DMS53 treated with DMSO at 0.1 percent for 48 hours (cell line): ENCODE data around the gene COG3.

Experiments used
- DNase-seq: peaks from one replicate; lab custom pipeline; 2025; ENCODE audit not compliant: unreplicated experiment; lab: John Stamatoyannopoulos, UW

Gene COG3

DNA sequence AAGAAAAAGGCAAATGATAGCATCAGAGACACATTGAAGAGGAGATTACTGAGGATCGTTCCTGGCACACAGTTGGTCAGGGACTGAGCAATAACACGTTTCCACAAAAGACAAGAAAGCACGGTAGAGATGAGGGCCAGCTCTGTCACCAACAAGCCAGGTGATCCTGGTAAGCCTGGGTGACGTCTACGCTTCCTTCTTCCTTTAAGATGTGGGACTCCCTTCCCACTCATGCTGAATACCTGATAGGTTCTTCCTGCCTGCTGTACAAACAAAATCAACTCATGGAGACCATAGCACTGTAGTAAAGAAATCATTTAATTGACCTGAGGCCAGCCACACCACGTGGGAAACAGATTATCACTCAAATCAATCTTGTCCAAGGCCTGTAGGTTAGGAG, 19.7 kb upstream of the COG3 start:
- no peak for DNase-seq

DNA sequence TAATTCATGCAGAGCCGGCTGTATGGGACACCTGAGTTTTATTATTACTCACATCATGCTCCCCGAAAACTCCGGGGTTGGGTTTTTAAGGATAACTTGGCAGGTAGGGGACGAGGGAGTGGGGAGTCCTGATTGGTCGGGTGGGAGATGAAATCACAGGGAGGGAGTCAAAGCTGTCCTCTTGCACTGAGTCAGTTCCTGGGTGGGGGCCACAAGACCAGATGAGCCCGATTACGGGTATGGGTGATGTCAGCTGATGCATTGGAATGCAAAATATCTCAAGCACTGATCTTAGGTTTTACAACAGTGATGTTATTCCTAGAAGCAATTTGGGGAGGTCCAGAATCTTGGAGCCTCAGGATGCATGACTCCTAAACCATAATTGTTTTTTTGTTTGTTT, 18.6 kb upstream of the COG3 start:
- DNase-seq, result no peak

DNA sequence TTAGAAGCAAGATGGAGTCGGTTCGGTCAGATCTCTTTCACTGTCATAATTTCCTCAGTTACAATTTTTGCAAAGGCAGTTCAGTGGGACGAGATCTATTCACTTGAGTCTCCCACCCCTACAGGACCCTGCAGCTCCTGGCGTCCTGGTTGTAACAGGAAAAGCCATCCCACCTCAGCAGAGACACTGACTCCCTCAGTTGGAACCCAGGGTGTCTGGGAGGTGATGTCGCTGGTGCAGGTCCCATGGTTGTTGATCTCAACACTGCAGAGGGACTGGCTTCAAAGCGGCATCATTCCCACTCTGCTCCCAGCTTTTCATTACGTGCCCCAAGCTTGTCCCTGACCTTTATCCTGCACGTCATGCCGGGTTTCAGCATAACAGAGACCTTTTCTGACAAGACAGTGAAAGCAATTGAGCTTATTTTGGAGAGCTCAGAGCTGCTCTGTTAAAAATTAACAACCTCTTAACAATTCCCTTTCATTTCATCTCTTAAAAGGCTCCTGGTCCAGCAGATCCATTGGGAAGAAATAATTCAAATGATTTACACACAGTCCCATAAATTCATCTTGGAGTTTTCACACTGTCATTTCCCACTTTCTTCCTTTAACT, 17.6 kb upstream of the COG3 start:
- peak; percentile 26 for DNase-seq

DNA sequence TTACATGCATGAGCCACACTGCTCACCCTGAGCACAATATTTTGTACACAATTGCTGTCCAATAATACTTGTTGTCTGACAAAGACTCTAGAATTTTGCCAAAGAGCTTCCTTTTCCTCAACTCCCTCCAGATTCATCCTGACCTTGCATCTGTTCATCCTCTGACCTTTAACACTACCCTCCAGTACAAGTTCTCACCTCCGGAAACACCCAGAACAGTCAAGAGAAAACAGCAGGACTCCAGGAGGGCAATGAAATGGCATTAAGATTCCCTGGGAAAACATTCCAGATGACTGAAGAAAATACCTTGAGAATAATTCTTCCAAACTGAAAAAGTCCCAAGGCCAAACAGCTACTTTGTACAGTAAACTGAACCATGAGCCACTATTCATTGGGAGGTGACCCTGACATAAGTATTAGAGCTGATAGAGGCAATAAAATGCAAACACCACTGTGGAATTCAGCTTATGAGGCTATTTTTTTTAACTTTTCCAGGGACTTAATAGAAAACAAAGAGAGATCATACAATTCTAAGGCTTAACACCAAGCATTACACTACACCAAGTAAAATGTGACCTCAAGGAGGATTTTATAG, 15.7 kb upstream of the COG3 start:
- DNase-seq, result no peak

DNA sequence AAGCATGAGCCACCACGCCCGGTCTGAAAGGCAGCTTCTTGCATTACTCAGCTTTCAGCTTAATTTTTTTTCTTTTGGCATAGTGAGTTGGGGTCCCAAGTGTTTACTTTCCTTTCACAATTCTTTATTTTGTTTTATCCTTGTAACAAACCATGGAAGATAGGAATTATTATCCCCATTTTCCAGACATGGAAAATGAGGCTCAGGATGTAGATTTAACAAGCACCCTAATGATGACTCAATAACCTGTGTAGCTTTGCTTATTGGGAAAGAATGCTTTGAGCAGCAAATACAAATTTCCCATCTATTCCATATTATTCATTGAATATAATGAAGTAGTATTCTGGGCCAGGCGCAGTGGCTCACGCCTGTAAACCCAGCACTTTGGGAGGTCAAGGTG, 13.5 kb upstream of the COG3 start:
- DNase-seq, result no peak

DNA sequence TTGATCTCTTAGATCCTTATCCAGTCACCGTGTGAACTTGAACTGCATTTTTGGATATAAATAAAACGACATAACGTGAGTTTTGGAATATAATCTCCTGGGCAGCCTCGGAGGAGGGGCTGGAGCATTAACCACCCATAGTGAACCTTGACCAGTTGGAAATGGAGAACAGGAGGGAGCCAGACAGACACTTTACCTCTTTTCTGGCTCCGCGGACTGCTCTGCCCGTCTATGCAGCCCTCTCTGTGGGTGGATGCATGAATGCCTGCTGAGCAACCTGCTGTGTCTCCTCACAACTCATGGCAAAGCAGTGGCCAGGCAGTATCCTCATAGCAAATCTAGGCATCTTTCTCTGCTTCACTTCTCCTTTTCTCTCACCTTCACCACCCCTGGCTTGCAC, 10.5 kb upstream of the COG3 start:
- DNase-seq, result no peak

DNA sequence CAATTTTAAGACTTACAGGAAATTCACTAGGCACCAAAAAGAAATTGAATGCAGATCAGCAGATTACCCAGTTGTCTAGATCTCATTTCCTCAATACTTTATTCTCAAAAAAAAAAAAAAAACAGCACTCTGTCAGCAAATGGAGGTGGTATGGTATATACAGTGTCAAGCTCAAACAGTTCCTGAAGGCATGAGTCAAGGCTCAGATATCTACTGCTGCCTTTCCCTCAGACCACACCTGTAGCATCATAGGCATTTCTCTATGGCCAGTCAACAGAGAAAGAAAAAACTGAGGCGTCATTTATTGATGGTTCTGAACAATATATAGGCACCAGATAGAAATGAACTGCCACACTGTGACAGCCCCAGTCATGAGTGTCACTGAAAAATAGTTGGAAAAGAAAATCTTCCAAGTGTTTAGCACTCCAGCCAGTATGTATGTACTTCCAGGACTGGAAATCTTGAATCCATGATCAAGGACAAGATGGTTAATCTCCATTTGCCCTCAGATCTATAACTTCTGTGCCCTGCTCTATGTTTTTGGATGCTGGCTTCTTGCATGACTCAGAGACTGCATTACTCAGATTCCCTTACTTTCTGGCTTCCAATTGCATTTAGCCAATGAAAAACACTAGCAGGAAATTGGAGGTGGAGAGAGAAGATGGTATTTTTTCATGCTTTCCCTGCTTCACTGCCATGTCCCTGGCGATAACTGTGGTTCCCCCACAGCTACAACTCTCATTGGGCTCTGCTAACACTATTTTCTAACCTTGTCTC, 8.4 kb upstream of the COG3 start:
- DNase-seq, result no peak

DNA sequence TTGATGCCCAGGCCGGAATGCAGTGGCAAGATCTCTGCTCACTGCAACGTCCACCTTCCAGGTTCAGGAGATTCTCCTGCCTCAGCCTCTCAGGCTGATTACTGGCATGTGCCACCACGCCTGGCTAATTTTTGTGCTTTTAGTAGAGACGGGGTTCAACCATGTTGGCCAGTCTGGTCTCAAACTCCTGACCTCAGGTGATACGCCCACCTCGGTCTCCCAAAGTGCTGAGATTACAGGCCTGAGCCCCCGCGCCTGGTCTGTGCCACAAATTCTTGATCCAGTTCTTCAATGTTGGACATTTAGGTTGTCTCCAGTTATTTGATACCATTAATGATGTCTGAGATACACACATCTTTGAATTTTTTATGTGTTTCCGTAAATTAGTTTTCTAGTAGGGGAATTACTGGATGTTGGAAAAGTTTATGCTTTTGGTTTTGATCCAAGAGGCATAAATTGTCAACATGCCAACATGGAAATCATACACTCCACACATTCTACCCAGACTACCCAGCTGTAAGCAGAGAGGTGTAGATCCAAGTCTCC, 525 bp upstream of the COG3 start:
- no peak for DNase-seq

DNA sequence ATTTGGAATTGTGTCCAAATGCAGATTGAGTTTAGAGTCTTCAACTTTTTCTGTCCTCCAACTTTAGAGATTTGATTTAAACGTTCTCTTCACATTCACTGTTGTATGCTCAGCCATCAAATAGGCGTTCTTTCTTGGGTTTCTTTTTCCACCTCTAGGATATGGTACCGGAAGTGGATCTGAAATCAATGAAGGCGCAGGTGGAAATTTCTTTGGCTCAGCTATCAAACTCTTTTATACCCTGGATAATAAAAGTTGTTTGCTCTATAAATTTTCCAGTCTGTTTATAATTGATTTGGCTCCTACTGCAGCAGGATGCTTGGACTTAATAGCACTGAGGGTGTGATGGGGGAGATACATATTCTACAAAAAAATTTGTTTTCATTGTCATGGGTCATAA, 1.6 kb downstream of the COG3 start:
- DNase-seq, result no peak

DNA sequence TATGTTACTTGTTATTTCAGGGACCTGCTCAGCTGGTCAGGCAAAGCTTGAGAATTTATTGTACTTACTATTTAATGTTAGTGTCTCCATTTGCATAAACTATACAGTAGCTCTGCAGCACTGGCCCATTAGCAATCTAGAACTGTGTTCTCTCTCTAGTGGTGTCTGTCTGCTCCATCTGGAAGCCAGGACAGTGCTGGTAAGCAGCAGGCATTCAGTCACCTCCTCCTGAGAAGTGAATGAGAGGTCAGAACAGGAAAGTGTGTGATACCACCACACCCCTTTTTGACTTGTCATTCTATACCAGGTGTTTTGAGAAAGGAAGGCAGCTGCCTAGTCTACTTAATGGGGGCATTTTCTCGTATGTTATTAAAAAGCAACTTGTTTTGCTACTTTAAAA, 3.9 kb downstream of the COG3 start:
- no peak for DNase-seq

DNA sequence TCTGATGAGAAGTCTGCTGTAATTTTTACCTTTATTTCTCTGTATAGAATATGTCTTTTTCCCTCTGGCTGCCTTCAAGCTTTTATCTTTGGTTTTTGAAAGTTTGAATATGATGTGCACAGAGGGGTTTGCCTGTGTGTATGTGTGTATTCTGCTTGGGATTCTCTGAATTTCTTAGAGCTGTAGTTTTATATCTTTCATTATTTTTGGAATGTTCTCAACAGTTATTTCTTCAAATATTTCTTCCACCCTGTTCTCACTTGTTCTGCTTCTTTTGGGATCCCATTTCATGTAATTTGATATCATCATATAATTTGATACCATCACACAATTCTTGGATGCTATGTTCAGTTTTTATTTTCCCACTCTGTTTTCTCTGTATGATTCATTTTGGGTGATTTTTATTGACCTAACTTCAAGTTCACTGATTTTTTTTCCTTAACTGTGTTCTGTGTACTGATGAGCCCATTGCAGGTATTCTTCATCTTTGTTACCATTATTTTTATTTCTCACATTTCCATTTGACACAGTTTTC, 7.5 kb downstream of the COG3 start:
- DNase-seq, result no peak

DNA sequence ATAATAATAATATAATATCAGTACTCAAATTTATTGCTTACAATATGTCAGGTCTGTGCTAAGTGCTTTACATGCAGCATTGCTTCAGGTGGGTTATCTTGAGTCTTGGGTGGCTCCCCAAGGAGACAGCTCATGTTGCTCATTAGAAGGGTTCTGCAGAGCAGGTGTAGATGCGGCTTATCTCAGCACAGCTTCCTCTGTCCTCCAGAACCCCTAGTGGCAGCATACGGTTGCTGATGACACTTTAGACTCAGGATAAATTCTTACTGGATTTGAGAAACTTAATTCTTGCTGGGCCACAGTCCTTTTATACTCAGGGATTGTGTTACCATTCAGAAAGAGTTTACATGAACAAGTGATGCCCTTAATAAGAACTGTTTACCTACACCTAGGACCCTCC, 8.9 kb downstream of the COG3 start:
- no peak for DNase-seq

DNA sequence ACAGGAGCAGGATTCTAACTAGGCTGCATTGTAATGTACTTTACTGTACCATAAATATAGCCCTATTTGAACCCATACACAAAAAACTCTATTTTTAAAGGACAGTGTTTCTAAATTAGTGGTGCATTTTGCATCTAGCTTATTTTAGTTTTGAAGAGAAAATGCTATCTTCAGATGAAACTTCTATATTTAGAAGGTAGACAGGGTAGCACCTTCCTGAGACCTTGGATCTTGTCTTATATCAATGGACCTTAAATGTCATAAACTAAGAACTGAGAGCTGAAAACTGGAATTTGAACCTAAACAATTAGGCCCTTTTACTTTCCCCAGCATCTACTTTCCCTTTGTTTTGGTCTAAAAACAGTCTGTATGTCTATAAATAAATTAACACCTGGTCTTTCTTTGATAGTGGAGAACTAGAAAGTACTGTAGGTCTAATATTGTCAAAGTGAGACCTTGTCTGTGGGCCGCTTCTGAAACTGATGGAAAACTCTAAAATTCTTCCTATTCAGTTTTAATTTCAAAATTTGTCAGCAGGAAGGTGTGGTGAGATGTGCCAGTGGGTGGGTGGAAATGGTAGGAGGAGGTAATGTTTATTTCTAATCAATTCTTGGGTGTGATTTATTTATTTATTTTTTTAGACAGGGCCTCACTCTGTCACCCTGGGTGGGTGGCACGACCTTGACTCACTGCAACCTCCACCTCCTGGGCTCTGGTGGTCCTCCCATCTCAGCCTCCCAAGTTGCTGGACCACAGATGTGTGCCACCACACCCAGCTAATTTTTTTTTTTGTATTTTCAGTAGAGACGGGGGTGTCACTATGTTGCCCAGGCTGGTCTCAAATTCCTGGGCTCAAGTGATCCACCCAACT, 10.1 kb downstream of the COG3 start:
- DNase-seq, result no peak

DNA sequence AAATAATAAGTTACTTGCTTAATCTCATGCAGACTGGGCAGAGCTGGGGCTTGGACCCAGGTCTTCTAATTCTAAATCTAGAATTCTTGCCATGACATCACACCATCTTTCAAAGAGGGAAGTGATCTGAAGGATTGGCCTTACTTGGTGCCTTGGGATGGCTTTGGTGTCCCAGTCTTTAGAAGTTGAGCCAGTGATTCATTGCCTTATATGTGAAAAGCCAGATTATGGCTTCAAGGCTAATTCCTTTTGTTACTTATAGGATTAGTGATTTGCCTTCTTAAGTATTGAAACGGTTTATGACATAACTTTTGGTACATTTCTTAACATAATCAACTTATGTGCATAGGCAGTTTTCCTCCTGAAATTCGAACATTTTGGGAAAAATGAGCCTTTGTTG, 14.9 kb downstream of the COG3 start:
- no peak for DNase-seq

DNA sequence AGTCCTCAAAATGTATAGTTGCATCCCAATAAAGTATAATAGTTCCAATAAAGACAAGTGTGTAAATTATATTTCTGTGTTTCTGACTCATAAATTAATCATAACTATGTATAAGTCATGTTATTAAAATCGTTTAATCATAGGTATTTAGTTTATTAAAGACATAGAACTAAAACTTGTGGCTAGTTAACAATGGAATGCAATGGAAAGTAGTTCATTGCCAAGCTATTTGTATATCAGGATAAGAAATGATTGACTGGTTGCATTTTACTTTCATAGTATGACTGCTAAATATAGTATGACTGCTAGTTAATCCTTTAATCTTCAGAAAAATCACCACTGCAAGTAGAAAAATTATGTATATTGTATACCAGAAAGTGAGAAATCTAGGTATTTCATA, 16.9 kb downstream of the COG3 start:
- no peak for DNase-seq

DNA sequence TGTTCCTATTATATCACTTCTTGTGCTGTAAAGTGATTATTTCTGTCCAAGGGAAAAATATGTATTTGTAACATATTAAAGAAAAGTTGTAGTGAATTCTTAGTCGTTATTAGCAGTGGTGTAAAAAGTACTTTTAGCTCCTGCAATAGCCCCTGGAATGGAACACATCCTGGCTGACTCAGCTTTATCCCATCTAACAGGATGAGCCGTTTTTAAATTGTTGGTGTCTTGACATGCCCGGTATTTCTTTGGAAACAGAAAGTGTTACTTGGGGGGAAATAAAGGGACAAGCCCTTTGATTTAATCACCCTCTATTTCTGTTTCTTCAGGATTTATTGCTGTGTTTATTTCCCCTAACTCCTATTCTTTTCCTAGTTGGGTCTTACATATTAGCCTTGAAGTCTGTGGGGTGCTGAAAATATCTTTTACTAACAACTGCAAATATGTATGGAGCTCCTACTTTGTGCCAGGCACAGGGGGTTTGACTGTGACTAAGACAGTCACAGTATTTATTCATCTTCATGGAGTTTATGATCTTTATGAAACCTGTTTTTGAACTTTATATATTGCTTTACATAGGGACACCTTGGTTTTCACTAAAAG, 17.9 kb downstream of the COG3 start:
- no peak for DNase-seq

DNA sequence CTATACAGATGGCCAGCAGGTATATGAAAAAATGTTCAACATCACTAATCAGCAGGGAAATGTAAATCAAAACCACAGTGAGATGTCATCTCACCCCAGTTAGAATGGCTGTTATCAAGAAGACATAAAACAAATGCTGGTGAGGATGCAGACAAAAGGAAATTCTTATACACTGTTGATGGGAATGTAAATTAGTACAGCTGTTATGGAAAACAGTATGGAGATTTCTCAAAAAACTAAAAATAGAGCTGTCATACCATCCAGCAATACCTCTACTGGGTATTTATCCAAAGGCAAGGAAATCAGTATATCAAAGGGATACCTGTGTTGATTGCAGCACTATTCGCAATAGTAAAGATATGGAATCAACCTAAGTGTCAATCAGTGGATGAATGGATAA, 22.9 kb downstream of the COG3 start:
- no peak for DNase-seq

DNA sequence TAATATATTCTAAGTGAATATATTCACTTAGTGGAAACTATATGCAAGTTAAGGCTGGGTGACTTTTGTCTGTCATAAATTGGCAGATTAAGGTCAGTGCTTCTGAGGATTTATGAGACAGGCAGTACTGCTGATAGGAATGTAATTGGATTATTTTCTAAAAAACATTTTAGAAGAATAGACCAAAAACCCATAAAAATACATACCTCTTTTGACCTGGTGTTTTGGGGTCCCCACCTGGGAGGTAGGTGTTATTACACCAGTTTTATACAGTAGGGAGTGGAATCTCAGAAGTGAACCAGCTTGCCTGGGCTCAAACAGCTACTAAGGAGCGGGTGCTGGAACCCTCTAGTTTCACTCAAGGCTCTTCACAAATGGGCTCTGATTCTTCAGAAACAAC, 25.3 kb downstream of the COG3 start:
- DNase-seq, result no peak

DNA sequence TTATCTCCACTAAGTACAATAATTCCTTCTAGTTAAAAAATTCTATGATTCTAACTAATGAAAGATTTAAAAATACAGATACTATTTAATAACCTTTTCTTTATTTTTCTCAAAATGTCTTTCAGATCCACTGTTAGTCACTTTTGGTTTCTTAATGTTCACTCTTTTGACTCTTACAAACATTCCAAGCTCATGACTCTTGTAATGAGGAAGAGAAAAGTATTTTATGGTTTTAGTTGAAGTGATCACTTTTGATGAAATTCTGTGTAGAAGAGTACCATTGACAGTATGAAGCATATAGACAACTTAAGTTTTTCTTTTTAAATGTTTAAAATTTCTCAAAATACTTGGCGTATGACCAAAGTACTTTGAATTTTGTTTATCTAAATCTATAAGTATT, 27.8 kb downstream of the COG3 start:
- DNase-seq, result no peak

DNA sequence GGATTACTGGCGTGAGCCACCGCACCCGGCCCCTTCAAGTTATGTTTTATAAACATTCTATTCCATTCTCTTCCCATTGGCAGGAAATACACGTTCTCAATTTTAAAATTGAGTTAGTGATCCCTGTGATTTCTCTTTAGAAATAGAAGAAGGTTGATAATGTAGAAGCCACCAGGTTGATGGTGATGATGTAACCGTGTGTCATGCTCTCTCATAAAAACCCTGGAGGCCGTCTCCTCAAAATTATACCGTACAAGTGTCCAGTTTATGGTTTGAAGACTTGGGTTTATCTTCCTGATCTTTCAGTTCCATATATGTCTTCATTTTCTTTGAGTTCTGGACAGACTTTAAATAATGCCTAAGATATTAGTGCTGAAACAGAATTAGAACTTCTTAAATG, 32.2 kb downstream of the COG3 start:
- DNase-seq, result no peak
